NB4 (cell line): Measurements from ENCODE around the gene PCNT.

Experiments used
- MYC ChIP-seq: IDR thresholded peaks from 2 replicates; pipeline ENCODE4 v1.6.1; 2011; ENCODE audit warnings: low read depth, low read length
- POLR2A ChIP-seq: IDR thresholded peaks from 2 replicates; pipeline ENCODE4 v1.6.1; 2011; ENCODE audit warnings: mild to moderate bottlenecking; ENCODE audit not compliant: insufficient read length; ENCODE audit errors: extremely low read depth
- TF ChIP-seq, protein P1 (sequence below): IDR thresholded peaks from one replicate; pipeline ENCODE4 v1.5.1; 2012; ENCODE audit warnings: low read depth, low read length

GRCh38 chr21:46350571-46350970 lies 26.6 kb downstream of the PCNT start:
- no peak for TF ChIP-seq POLR2A
- TF ChIP-seq MYC: no peak
- TF ChIP-seq, protein P1, sequence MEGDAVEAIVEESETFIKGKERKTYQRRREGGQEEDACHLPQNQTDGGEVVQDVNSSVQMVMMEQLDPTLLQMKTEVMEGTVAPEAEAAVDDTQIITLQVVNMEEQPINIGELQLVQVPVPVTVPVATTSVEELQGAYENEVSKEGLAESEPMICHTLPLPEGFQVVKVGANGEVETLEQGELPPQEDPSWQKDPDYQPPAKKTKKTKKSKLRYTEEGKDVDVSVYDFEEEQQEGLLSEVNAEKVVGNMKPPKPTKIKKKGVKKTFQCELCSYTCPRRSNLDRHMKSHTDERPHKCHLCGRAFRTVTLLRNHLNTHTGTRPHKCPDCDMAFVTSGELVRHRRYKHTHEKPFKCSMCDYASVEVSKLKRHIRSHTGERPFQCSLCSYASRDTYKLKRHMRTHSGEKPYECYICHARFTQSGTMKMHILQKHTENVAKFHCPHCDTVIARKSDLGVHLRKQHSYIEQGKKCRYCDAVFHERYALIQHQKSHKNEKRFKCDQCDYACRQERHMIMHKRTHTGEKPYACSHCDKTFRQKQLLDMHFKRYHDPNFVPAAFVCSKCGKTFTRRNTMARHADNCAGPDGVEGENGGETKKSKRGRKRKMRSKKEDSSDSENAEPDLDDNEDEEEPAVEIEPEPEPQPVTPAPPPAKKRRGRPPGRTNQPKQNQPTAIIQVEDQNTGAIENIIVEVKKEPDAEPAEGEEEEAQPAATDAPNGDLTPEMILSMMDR: no peak
